ENCODE results near the gene DCAF15.
A peak's percentile ranks its signal among the peaks of the same experiment; 100 is the strongest.

DCAF15 gene

GRCh38 chr19:13978351-13979243, 26.3 kb downstream of the DCAF15 start:
- DNase-seq, result peak; percentile 65 to 83

- DNase-seq, result no peak
These were observed 26.9 kb downstream of the DCAF15 start for GRCh38 chr19:13979244-13979615.

- DNase-seq, result no peak
These were observed 27.4 kb downstream of the DCAF15 start for GRCh38 chr19:13979686-13980085.

- no peak for DNase-seq
These were observed 28.0 kb downstream of the DCAF15 start for GRCh38 chr19:13980340-13980739.

- no peak for DNase-seq
These were observed 28.7 kb downstream of the DCAF15 start for GRCh38 chr19:13981021-13981420.

- no peak for DNase-seq
These were observed 29.2 kb downstream of the DCAF15 start for GRCh38 chr19:13981467-13981866.

- no peak for DNase-seq
These were observed 29.7 kb downstream of the DCAF15 start for GRCh38 chr19:13981988-13982501.

- DNase-seq, result no peak
These were observed 30.5 kb downstream of the DCAF15 start for GRCh38 chr19:13982773-13983172.

GRCh38 chr19:13983213-13983889, 31.0 kb downstream of the DCAF15 start:
- peak; percentile 27 to 76 for DNase-seq

GRCh38 chr19:13984186-13984585, 31.9 kb downstream of the DCAF15 start:
- no peak for DNase-seq

GRCh38 chr19:13984875-13985741, 32.8 kb downstream of the DCAF15 start:
- no peak for DNase-seq

- DNase-seq, result peak in 1 of 2 experiments; percentile 32
These were observed 33.5 kb downstream of the DCAF15 start for GRCh38 chr19:13985771-13986347.

GRCh38 chr19:13986348-13986904, 34.1 kb downstream of the DCAF15 start:
- peak in 1 of 2 experiments; percentile 64 for DNase-seq

GRCh38 chr19:13987101-13987890, 35.0 kb downstream of the DCAF15 start:
- no peak for DNase-seq

GRCh38 chr19:13989487-13989886, 37.2 kb downstream of the DCAF15 start:
- DNase-seq, result no peak

- no peak for DNase-seq
These were observed 37.8 kb downstream of the DCAF15 start for GRCh38 chr19:13990085-13990484.

GRCh38 chr19:13992025-13992424, 39.7 kb downstream of the DCAF15 start:
- DNase-seq, result no peak

GRCh38 chr19:13993590-13994300, 41.4 kb downstream of the DCAF15 start:
- DNase-seq, result no peak

- no peak for DNase-seq
These were observed 42.9 kb downstream of the DCAF15 start for GRCh38 chr19:13995017-13995728.

All from NCI-H526 (cell line).